ENCODE measurements around the gene FN1.

DNA sequence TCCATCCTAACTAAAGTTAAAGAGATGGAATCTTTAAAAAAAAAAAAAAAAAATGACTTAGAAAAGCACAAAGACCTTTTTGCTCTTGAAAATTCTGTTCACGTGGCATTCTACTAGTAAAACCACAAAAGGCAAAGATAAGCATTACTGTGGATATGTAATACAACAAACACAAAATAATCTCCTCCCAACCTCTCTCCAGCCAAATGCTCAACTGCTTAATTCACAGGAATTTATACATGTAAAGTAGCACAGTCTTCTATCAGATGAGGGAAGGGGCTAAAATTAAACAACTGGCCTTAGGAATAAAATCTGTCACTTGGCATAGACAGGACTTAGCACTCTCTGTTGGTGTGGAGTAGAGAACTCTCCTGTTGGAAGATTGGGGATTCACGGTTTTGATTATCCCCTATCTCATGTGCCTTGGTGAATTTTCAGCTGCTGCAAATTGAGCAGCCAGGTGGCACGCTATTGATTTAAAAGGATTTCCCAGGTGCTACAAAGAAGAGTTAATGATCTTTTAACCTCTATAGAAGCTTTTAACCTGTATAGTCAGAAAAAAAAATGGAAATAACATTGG is 66.6 kb downstream of the FN1 start:
- TF ChIP-seq, protein P1, sequence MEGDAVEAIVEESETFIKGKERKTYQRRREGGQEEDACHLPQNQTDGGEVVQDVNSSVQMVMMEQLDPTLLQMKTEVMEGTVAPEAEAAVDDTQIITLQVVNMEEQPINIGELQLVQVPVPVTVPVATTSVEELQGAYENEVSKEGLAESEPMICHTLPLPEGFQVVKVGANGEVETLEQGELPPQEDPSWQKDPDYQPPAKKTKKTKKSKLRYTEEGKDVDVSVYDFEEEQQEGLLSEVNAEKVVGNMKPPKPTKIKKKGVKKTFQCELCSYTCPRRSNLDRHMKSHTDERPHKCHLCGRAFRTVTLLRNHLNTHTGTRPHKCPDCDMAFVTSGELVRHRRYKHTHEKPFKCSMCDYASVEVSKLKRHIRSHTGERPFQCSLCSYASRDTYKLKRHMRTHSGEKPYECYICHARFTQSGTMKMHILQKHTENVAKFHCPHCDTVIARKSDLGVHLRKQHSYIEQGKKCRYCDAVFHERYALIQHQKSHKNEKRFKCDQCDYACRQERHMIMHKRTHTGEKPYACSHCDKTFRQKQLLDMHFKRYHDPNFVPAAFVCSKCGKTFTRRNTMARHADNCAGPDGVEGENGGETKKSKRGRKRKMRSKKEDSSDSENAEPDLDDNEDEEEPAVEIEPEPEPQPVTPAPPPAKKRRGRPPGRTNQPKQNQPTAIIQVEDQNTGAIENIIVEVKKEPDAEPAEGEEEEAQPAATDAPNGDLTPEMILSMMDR (conservative IDR thresholded peaks at IDR 0.05): no peak
- no peak for TF ChIP-seq ZFX (IDR thresholded peaks at IDR 0.05)

Data from C4-2B (cell line).